ENCODE measurements around the gene GLYR1.

DNA sequence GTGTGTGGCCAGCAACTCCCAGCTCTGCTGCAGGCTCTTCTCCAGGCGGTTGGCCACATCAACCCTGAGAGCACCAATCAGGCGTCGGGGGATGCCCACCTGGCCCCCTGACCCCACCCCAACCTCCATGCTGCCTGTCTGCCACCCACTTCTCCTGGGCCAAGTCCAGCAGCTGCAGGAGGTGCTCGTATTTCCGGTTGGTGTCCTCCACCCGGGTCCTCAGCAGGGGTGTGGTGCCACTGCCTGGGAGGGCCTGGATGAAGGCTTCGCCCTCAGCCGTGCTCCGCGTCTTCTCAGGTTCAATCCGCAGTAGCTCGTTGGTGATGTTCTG, 44.8 kb upstream of the GLYR1 start:
- no peak for TF ChIP-seq EZH2phosphoT487 (IDR thresholded peaks at IDR 0.05)
- TF ChIP-seq, protein P1, sequence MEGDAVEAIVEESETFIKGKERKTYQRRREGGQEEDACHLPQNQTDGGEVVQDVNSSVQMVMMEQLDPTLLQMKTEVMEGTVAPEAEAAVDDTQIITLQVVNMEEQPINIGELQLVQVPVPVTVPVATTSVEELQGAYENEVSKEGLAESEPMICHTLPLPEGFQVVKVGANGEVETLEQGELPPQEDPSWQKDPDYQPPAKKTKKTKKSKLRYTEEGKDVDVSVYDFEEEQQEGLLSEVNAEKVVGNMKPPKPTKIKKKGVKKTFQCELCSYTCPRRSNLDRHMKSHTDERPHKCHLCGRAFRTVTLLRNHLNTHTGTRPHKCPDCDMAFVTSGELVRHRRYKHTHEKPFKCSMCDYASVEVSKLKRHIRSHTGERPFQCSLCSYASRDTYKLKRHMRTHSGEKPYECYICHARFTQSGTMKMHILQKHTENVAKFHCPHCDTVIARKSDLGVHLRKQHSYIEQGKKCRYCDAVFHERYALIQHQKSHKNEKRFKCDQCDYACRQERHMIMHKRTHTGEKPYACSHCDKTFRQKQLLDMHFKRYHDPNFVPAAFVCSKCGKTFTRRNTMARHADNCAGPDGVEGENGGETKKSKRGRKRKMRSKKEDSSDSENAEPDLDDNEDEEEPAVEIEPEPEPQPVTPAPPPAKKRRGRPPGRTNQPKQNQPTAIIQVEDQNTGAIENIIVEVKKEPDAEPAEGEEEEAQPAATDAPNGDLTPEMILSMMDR (IDR thresholded peaks at IDR 0.05): no peak
